Activated CD4-positive, alpha-beta T cell treated with anti-CD3 and anti-CD28 coated beads, Interleukin-2, amount 50 U/mL, for 16 hours (primary cell): ENCODE data around the gene C16orf87.
"Not testable (repeated sequence)": the region's sequence is repeated elsewhere in the genome, so short reads cannot be mapped to it uniquely, and the experiment has no call there.

Experiments
- DNase-seq: peaks from one replicate; pipeline ENCODE4 v3.0.0-alpha.2; 2020

Gene C16orf87

GRCh38 chr16:46830902-46831647 is at the start of gene C16orf87:
TSS of gene C16orf87 (minus strand) at chr16:46831180. CDS start at chr16:46831149, 31 bp downstream.
- DNase-seq = peak; percentile 94

GRCh38 chr16:46875243-46875642 is 44.3 kb upstream of the C16orf87 start:
- no peak for DNase-seq

GRCh38 chr16:46873201-46873600 is 42.2 kb upstream of the C16orf87 start:
- DNase-seq = no peak

- DNase-seq = no peak
These were observed 40.6 kb upstream of the C16orf87 start for GRCh38 chr16:46871597-46871996.

GRCh38 chr16:46868891-46869290 is 37.9 kb upstream of the C16orf87 start:
- not testable (repeated sequence) for DNase-seq

GRCh38 chr16:46867486-46867885 is 36.5 kb upstream of the C16orf87 start:
- not testable (repeated sequence) for DNase-seq

- no peak for DNase-seq
These were observed 35.3 kb upstream of the C16orf87 start for GRCh38 chr16:46866286-46866685.

- no peak for DNase-seq
These were observed 31.8 kb upstream of the C16orf87 start for GRCh38 chr16:46862555-46863447.

- DNase-seq = peak; percentile 21
These were observed 28.8 kb upstream of the C16orf87 start for GRCh38 chr16:46859719-46860152.

GRCh38 chr16:46858151-46858550 is 27.2 kb upstream of the C16orf87 start:
- DNase-seq = no peak

GRCh38 chr16:46857368-46857945 is 26.5 kb upstream of the C16orf87 start:
- no peak for DNase-seq

- no peak for DNase-seq
These were observed 24.4 kb upstream of the C16orf87 start for GRCh38 chr16:46855389-46855788.

- DNase-seq = no peak
These were observed 23.9 kb upstream of the C16orf87 start for GRCh38 chr16:46854846-46855245.

- DNase-seq = peak; percentile 63
These were observed 22.9 kb upstream of the C16orf87 start for GRCh38 chr16:46853713-46854443.

GRCh38 chr16:46852130-46852529 is 21.1 kb upstream of the C16orf87 start:
- no peak for DNase-seq

GRCh38 chr16:46850619-46851555 is 19.9 kb upstream of the C16orf87 start:
- no peak for DNase-seq

GRCh38 chr16:46848768-46849764 is 18.1 kb upstream of the C16orf87 start:
- DNase-seq = no peak

- no peak for DNase-seq
These were observed 15.0 kb upstream of the C16orf87 start for GRCh38 chr16:46845952-46846351.

GRCh38 chr16:46844771-46845170 is 13.8 kb upstream of the C16orf87 start:
- DNase-seq = no peak
